H1 (cell line): ENCODE results near the gene RSF1. TPM values are rescaled to one million over a fixed set of nuclear protein-coding genes. Genes with fewer than 3 reads are reported as not detected.

Experiments used
- ATF2 ChIP-seq: IDR thresholded peaks from 2 replicates; pipeline ENCODE4 v1.6.1; 2012; ENCODE audit warnings: low read length, inconsistent platforms
- ATF3 ChIP-seq: IDR thresholded peaks from 2 replicates; pipeline ENCODE4 v1.6.1; 2011; ENCODE audit warnings: low read depth, mild to moderate bottlenecking, low read length; ENCODE audit not compliant: insufficient read depth
- CBX5 ChIP-seq: fragments of 300-800, 300-1000 bp; sonication (generic); IDR thresholded peaks from 2 replicates; pipeline ENCODE4 v1.7.1; 2016; ENCODE audit warnings: antibody characterized with exemption, low read length, low read depth
- CHD7 ChIP-seq: fragments of 300-600 bp; sonication (generic); IDR thresholded peaks from 2 replicates; pipeline ENCODE4 v1.7.1; 2012; ENCODE audit warnings: low read length, moderate library complexity, mild to moderate bottlenecking, inconsistent platforms; ENCODE audit not compliant: insufficient replicate concordance
- HDAC2 ChIP-seq, 2 experiments: fragments of 300-600 bp in 1 of 2; sonication (generic) in 1 of 2; IDR thresholded peaks; 2 replicates each; pipeline ENCODE4 v1.6.1; 2011 to 2012; ENCODE audit warnings: low read depth in 2 of 2, low read length in 2 of 2, mild to moderate bottlenecking in 2 of 2, moderate library complexity in 2 of 2, borderline replicate concordance in 1 of 2, inconsistent platforms in 1 of 2
- NRF1 ChIP-seq: IDR thresholded peaks from 2 replicates; pipeline ENCODE4 v1.6.1; 2011; ENCODE audit warnings: mild to moderate bottlenecking, low read depth, low read length, improper control_type of control experiment
- POLR2A ChIP-seq, 2 experiments: IDR thresholded peaks; 1 replicate in 1 of 2; 2 replicates in 1 of 2; pipeline ENCODE4 v1.6.1; 2011; ENCODE audit warnings: low read depth in 2 of 2, low read length in 2 of 2, mild to moderate bottlenecking in 2 of 2; ENCODE audit errors: control extremely low read depth in 1 of 2
- RXRA ChIP-seq: IDR thresholded peaks from 2 replicates; pipeline ENCODE4 v1.6.1; 2011; ENCODE audit warnings: low read depth, mild to moderate bottlenecking, low read length, moderate library complexity; ENCODE audit not compliant: insufficient read depth
- SP4 ChIP-seq: IDR thresholded peaks from 2 replicates; pipeline ENCODE4 v1.6.1; 2012; ENCODE audit warnings: low read length, inconsistent platforms
- polyA plus RNA-seq, 7 experiments: library from polyadenylated mRNA; depleted of rRNA in 3 of 7; stranded (reverse) in 5 of 7; unstranded in 2 of 7; fragments of >200 nt in 5 of 7; fragments of 200-250 nt in 2 of 7; gene quantifications; 1 replicate in 5 of 7; 2 replicates in 1 of 7; 4 replicates in 1 of 7; pipeline versions ENCODE4 v1.2.1 to v1.2.3, GENCODE V29; 2011 to 2013; ENCODE audit warnings: missing spikeins in 2 of 7, mixed read lengths in 2 of 7
- total RNA-seq: library from RNA; stranded (reverse); fragmentation: NEBNext Ultra II Directional; extraction: Animal tissue kit (Norgen Biotek cat#: 25700); gene quantifications from 2 replicates; pipeline ENCODE4 v1.2.1, GENCODE V29; 2021

The RSF1 gene
- total and polyA plus RNA-seq, 2 of the 8 experiments (the other 6 are each of a cell fraction or from before 2014, with no cell fraction given): 17.8 to 87.9 TPM

GRCh38 chr11:77819411-77819920, 1.1 kb downstream of the RSF1 start (continued):
- TF ChIP-seq RXRA (no peak), HDAC2 (IDR thresholded peaks at IDR 0.05; ENCODE audit: borderline replicate concordance in 1 of 2, low read depth in 2 of 2, low read length in 2 of 2) (0 out of 4 replicates have a peak, but pooled peaks of 1 of the 2 experiments have one; percentile 46), SP4 (no peak), NRF1 (peak; percentile 50), CHD7 (no peak), POLR2A (IDR thresholded peaks at IDR 0.05; ENCODE audit: control extremely low read depth in 1 of 2, low read depth in 2 of 2, low read length in 2 of 2) (peak in 1 of 2 experiments; percentile 16; a peak in 1 of 3 replicates), CBX5 (no peak), ATF2 (peak; percentile 77), ATF3 (no peak)
